HG03139 (cell line): ENCODE measurements around the gene SLC25A21.
"Not testable (repeated sequence)": the region's sequence is repeated elsewhere in the genome, so short reads cannot be mapped to it uniquely, and the experiment has no call there.

Source experiments
- ATAC-seq: cut with Tn5 transposase; IDR thresholded peaks from one replicate; pipeline ENCODE4 v1.9.1; 2021; ENCODE audit not compliant: unreplicated experiment

The SLC25A21 gene

GRCh38 chr14:36844443-36845195 is 327.8 kb downstream of the SLC25A21 start:
- ATAC-seq, result no peak

GRCh38 chr14:36843410-36843809 is 329.0 kb downstream of the SLC25A21 start:
- no peak for ATAC-seq

DNA sequence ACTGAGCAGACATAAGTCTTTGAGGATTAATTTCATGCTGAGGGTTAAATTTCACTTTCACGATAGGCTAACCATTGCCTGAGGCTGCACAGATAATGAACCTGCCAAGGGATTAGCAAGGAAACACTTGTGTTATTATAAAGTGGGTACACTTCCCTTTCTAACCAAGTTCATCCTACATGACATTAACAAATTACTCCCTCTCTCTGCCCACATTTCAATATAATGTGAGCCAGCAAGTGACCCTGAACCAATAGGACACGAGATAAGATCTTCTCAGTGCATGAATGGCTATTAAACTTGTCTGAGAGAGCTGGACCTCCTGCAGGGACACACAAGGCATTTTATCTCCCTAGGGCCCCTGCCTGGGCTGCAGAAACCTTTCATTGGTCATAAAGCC is 337.3 kb downstream of the SLC25A21 start:
- ATAC-seq, result no peak

- ATAC-seq, result no peak
Measured at GRCh38 chr14:36834293-36834692, 338.1 kb downstream of the SLC25A21 start.

GRCh38 chr14:36829547-36829946 is 342.9 kb downstream of the SLC25A21 start:
- ATAC-seq, result no peak

DNA sequence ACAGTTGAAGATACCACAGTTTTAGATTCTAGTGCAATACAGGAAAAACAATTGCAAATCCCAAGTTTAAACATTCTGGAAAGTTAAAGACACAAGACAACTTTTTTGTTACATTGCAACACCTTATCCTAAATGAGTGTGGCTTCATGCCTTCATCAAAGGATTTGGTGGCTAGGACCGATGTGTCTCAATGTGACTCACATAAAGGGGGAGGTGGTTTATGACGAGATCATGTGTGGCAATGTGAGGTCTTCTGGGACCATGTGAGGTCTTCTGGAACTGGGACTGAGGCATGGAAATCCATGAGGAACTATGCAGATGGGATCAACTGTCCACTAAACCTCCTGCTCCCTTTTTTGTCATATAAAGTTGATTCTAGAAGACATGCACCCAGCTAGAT is 344.5 kb downstream of the SLC25A21 start:
- no peak for ATAC-seq

GRCh38 chr14:36826614-36827013 is 345.8 kb downstream of the SLC25A21 start:
- ATAC-seq, result no peak

GRCh38 chr14:36824854-36825253 is 347.6 kb downstream of the SLC25A21 start:
- no peak for ATAC-seq

DNA sequence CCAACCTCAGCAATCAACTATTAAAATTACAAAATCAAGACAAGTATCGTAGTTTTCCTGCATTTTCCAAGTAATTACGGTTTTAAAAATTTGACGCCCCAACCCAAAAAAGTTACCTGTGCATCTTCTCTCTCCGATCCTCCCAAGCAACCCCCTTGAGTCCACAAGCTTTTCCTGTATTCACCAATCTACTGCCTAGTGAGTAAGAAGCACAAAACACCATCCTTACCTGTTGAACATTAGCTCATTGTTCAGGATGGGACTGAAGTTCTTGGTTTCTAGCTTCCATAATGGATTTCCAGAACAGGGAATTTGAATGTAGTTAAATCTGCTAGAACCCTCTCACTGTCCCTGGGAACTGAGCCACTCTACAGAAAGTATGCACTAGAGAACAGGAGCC is 348.8 kb downstream of the SLC25A21 start:
- no peak for ATAC-seq

DNA sequence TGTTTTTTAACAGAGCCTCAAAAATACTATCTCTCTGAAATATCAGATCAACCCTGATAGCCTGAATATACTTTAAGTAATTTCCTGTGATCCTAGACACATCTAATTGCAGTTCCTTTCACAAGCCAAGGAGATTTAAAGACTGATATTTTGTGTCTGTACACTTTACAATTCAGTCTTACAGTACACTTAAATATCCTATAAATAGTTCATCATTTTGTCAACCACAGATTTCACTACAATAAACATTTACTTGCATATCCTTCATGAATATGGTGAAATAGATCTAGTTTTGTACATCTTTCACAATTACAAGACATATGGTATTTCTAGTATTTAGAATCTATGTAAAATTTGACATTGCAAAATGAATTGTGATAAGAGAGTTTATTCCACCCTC is 349.7 kb downstream of the SLC25A21 start:
- no peak for ATAC-seq

- ATAC-seq, result no peak
Measured at GRCh38 chr14:36820901-36821300, 351.5 kb downstream of the SLC25A21 start.

DNA sequence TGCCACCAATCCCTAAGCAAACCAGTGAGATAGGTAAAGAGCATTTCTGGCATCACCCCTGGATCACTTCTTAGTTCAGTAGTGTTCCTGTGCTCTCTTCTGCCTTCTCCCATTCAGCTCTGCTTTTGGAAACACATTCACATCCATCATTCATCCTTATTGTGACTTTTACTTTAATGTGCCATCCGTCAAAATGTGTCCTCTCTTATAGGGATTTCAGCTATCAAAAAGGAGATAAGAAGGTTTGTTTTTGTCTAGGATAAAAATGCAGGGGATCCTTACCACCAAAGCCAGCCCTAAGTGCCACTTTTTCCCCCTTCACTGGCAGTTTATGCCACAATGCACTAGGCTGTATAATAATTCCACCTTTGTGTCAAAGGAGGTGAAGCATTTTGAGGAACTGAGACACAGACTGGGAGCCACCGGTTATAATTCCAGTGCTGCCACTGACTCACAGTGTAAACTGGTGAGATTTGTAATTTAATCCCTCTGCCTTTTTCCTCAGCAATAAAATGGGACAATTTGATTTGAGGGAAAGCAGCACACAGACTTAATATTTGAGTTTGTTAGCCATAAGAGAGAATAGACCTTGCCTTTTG is 352.2 kb downstream of the SLC25A21 start:
- ATAC-seq, result no peak

GRCh38 chr14:36818794-36819384 is 353.5 kb downstream of the SLC25A21 start:
- ATAC-seq, result no peak

- ATAC-seq, result no peak
Measured at GRCh38 chr14:36818246-36818645, 354.2 kb downstream of the SLC25A21 start.

- no peak for ATAC-seq
Measured at GRCh38 chr14:36817071-36817930, 355.1 kb downstream of the SLC25A21 start.

- ATAC-seq, result no peak
Measured at GRCh38 chr14:36816481-36816880, 355.9 kb downstream of the SLC25A21 start.

- ATAC-seq, result not testable (repeated sequence)
Measured at GRCh38 chr14:36814783-36815182, 357.6 kb downstream of the SLC25A21 start.

- ATAC-seq, result no peak
Measured at GRCh38 chr14:36810209-36810608, 362.2 kb downstream of the SLC25A21 start.

DNA sequence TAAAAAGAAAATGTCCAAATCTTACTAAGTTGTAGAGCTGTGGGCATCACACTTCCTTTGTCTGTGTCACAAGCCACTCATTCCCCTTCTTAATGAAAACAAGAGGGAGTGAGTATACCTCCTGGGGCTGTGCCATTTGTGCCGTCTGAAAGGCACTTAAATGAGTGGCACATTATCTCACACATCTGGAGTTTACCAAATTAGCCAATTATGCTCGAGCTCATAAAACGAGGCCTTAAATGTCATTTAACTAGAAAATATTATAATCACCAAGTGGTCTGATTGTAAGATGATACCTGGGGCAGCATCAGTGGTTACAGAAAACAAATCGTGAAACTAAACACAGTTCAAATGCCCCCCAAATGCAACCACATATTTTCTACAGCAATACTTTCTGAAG is 364.7 kb downstream of the SLC25A21 start:
- no peak for ATAC-seq

DNA sequence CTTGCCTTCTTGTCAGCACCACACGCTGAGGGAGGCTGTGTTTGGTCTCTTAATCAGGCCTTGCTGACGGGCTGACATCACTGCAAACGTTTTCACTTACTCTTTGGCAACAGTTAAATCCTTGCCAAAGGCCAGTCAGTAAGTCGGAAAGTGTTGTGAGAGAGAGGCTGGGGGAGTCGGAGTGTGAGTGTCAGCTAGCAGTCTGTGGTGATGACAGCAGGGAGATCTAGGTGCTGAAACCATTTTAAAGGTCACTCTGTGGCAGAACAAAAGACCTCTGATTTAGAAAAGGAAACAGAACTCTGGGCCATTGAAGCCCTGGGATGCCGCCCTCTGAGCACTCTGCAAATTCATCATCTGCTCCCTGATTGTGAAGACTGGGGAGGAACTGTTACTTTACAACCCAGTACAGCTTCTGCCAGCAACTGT is 367.3 kb downstream of the SLC25A21 start:
- no peak for ATAC-seq

DNA sequence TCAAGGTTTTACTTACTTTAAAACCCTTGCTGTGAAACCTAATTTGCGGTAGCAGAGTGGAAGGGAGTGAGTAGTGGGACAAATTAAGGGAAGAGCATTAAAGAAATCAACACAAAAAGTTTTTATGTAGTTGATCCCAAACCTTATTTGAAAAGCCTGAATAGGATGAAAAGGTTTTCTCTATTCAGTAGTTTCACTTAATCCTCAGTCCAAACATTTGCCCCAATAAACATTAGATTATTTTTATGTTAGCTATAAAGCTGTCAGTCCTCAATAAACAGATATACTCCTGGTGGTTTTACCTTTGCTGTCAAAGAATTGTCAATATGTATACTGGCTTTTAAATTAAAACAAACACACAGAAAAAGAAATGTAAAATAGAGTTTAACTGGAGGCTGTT is 374.8 kb downstream of the SLC25A21 start:
- ATAC-seq, result no peak
